DND-41 (cell line): Measurements from ENCODE around the gene AFF3.
A peak's percentile ranks its signal among the peaks of the same experiment; 100 is the strongest.

ENCODE experiments used
- ATAC-seq: fragments of 200-7000 bp; cut with Tn5 transposase; 3 replicates; pipeline ENCODE4 v1.9.1; 2021; ENCODE audit warnings: low read depth; ENCODE audit not compliant: insufficient read depth
- DNase-seq: peaks from one replicate; pipeline ENCODE4 v3.0.0-alpha.2; 2020
- H2AFZ ChIP-seq: 2 replicates; pipeline ENCODE4 v1.6.0; 2012; ENCODE audit warnings: low read depth, low read length
- H3K27ac ChIP-seq: 2 replicates; pipeline ENCODE4 v1.5.1; 2012; ENCODE audit warnings: low read length, inconsistent platforms
- H3K27me3 ChIP-seq: fragments of 200-600 bp; sonication (generic); 2 replicates; pipeline ENCODE4 v1.6.0; 2012; ENCODE audit warnings: low read length, mild to moderate bottlenecking, inconsistent platforms; ENCODE audit not compliant: insufficient read depth, poor library complexity
- H3K36me3 ChIP-seq: 2 replicates; pipeline ENCODE4 v1.5.1; 2012; ENCODE audit warnings: low read length, inconsistent platforms; ENCODE audit not compliant: insufficient read depth
- H3K4me1 ChIP-seq: 2 replicates; pipeline ENCODE4 v1.5.1; 2012; ENCODE audit warnings: mild to moderate bottlenecking, low read length; ENCODE audit not compliant: insufficient read depth
- H3K4me2 ChIP-seq: 2 replicates; pipeline ENCODE4 v1.6.0; 2012; ENCODE audit warnings: mild to moderate bottlenecking, moderate library complexity, low read length, inconsistent platforms; ENCODE audit not compliant: insufficient read depth
- H3K4me3 ChIP-seq, 2 experiments: fragments of 200-600 bp in 1 of 2; shearing (Covaris generic) in 1 of 2; 2 replicates each; pipeline ENCODE4 v1.5.1; 2012 to 2016; ENCODE audit warnings: inconsistent platforms in 2 of 2, low read length in 2 of 2, mild to moderate bottlenecking in 2 of 2, low read depth in 1 of 2, moderate library complexity in 1 of 2
- H3K79me2 ChIP-seq: 2 replicates; pipeline ENCODE4 v1.6.0; 2012; ENCODE audit warnings: low read length, inconsistent platforms; ENCODE audit not compliant: insufficient read depth
- H3K9ac ChIP-seq: 2 replicates; pipeline ENCODE4 v1.6.0; 2012; ENCODE audit warnings: low read depth, mild to moderate bottlenecking, inconsistent platforms, low read length, moderate library complexity
- H3K9me3 ChIP-seq: 2 replicates; pipeline ENCODE4 v1.5.1; 2012; ENCODE audit warnings: low read length, moderate library complexity, mild to moderate bottlenecking, inconsistent platforms; ENCODE audit not compliant: insufficient read depth, severe bottlenecking
- H4K20me1 ChIP-seq: 2 replicates; pipeline ENCODE4 v1.6.0; 2012; ENCODE audit warnings: low read length; ENCODE audit not compliant: insufficient read depth
- EZH2 ChIP-seq: IDR thresholded peaks from 3 replicates; pipeline ENCODE4 v1.6.1; 2012; ENCODE audit warnings: borderline replicate concordance, low read depth, mild to moderate bottlenecking, moderate library complexity, low read length, inconsistent platforms; ENCODE audit not compliant: severe bottlenecking
- TF ChIP-seq, protein P1 (sequence below): IDR thresholded peaks from 2 replicates; pipeline ENCODE4 v1.5.1; 2012; ENCODE audit warnings: borderline replicate concordance, low read length, moderate library complexity, mild to moderate bottlenecking; ENCODE audit not compliant: poor library complexity, severe bottlenecking; ENCODE audit errors: extremely low read depth

Gene AFF3

GRCh38 chr2:99617811-99618210, 524.6 kb downstream of the AFF3 start:
- Histone ChIP-seq H3K4me1 (peaks cover 6% of the 10 kb centered on the region; the same call in 1 of the 2 replicates), H3K36me3 (no peaks in the 10 kb centered on the region), H3K27me3 (no peaks in the 10 kb centered on the region), H3K4me3 (no peak overlapping the region), H3K4me2 (no peak overlapping the region), H3K9ac (no peak overlapping the region), H2AFZ (no peak overlapping the region), H3K27ac (no peak overlapping the region), H4K20me1 (peaks cover 7% of the 10 kb centered on the region), H3K9me3 (no peaks in the 10 kb centered on the region), H3K79me2 (no peaks in the 10 kb centered on the region)
- no peak; the same call in 2 of the 3 replicates for ATAC-seq
- no peak for TF ChIP-seq EZH2
- TF ChIP-seq, protein P1, sequence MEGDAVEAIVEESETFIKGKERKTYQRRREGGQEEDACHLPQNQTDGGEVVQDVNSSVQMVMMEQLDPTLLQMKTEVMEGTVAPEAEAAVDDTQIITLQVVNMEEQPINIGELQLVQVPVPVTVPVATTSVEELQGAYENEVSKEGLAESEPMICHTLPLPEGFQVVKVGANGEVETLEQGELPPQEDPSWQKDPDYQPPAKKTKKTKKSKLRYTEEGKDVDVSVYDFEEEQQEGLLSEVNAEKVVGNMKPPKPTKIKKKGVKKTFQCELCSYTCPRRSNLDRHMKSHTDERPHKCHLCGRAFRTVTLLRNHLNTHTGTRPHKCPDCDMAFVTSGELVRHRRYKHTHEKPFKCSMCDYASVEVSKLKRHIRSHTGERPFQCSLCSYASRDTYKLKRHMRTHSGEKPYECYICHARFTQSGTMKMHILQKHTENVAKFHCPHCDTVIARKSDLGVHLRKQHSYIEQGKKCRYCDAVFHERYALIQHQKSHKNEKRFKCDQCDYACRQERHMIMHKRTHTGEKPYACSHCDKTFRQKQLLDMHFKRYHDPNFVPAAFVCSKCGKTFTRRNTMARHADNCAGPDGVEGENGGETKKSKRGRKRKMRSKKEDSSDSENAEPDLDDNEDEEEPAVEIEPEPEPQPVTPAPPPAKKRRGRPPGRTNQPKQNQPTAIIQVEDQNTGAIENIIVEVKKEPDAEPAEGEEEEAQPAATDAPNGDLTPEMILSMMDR: no peak
- DNase-seq: no peak

DNA sequence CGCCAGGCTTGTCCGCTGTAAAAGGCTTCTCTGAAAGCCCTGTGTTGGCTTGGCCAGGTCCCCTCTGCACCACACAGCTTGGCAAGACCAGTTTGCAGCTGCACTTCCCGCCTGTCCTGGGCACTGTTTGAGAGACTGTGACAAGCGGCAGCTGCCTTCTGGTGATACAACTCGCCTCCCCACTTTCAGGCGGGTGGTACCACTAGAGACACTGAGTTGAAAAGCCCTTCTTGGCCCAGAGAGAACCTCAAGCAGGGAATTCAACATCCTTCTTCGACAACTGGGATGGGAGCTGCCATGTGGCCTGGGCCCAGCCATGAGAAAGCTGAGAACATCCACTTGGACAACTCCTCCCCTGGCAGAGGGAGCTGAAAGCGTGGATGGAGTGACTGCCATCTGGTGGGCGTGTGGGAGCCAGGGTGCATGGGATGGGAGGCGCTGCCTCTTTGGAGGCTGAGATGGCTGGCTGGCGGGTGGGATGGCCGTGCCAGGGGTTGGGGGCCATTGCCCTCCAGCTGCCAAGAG, 527.1 kb downstream of the AFF3 start:
- no peak for ATAC-seq
- Histone ChIP-seq H3K36me3 (no peaks in the 10 kb centered on the region), H3K79me2 (no peaks in the 10 kb centered on the region), H3K27ac (no peak overlapping the region), H3K4me1 (peaks cover 6% of the 10 kb centered on the region; the same call in 1 of the 2 replicates), H3K9ac (no peak overlapping the region), H3K9me3 (no peaks in the 10 kb centered on the region), H2AFZ (no peak overlapping the region), H3K4me3 (no peak overlapping the region), H3K27me3 (no peaks in the 10 kb centered on the region), H4K20me1 (peaks cover 5% of the 10 kb centered on the region), H3K4me2 (no peak overlapping the region)
- no peak for DNase-seq
- TF ChIP-seq, protein P1: peak; percentile 41
- TF ChIP-seq EZH2: no peak

DNA sequence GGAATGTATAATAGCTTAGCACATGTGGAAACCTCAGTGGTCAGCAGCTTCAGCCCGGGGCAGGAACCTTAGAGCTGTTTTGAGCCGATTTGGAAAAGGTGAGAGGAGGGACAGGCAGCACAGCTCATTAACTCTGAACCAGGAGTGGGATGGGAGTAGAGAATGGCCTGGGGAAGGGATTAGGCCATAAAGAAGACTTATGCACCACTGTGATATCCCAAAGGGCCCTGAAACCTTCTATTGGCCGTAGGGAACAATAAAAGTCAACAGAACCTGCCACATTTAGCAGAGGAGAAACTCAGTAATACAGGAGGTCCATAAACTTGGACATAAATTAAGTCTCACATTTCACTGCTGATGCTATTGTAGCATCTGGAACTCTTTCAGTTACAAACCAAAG, 528.4 kb downstream of the AFF3 start:
- ATAC-seq: no peak
- Histone ChIP-seq H3K4me2 (no peak overlapping the region), H2AFZ (no peak overlapping the region), H3K9ac (no peak overlapping the region), H3K4me3 (no peak overlapping the region), H3K36me3 (no peaks in the 10 kb centered on the region), H4K20me1 (no peaks in the 10 kb centered on the region; the same call in 1 of the 2 replicates), H3K79me2 (no peaks in the 10 kb centered on the region), H3K9me3 (no peaks in the 10 kb centered on the region), H3K27me3 (no peaks in the 10 kb centered on the region), H3K4me1 (peaks cover 6% of the 10 kb centered on the region; the same call in 1 of the 2 replicates), H3K27ac (no peak overlapping the region)
- DNase-seq: no peak
- no peak for TF ChIP-seq EZH2
- TF ChIP-seq, protein P1: no peak
